HCT116 (cell line): Measurements from ENCODE around the gene TSPAN13. TPM values are rescaled to one million over a fixed set of nuclear protein-coding genes. Genes with fewer than 3 reads are reported as not detected.

ENCODE experiments used
- ATAC-seq: fragments of 200-7000 bp; cut with Tn5 transposase; 2 replicates; pipeline ENCODE4 v1.9.1; 2020; ENCODE audit warnings: mild to moderate bottlenecking, moderate library complexity
- BruUV-seq: library from RNA; stranded (reverse); fragments of 400-500 nt; replicated peaks from 2 replicates; lab custom pipeline; 2021; lab: Mats Ljungman, UMichigan
- CTCF ChIA-PET: fragments of 300-600 bp; sonication (Branson Sonifier 250); formaldehyde crosslinking; loops from one replicate; lab custom pipeline; 2021; ENCODE audit warnings: antibody characterized with exemption; lab: Charles Lee
- POLR2A ChIA-PET: fragments of 300-600, 350-600 bp; sonication (Branson Sonifier 250); formaldehyde crosslinking; loops from one replicate; lab custom pipeline; 2021; ENCODE audit warnings: antibody characterized with exemption; lab: Charles Lee
- RAD21 ChIA-PET, 2 experiments: fragments of 300-600 bp; sonication (Branson Sonifier 250); formaldehyde crosslinking; loops; one replicate each; lab custom pipeline; 2023; ENCODE audit warnings: low total read pairs in 2 of 2; ENCODE audit not compliant: uncharacterized antibody in 2 of 2, unreplicated experiment in 2 of 2, low non-redundant PET in 1 of 2; lab: Charles Lee
- DNase-seq: peaks from one replicate; pipeline ENCODE4 v3.0.0-alpha.2; 2010; ENCODE audit warnings: low read depth, low spot score
- H2AFZ ChIP-seq: fragments of 200-600 bp; shearing (Covaris generic), sonication (generic); 2 replicates; pipeline ENCODE4 v1.6.1; 2017; ENCODE audit warnings: low read depth, mixed run types, mixed read lengths, antibody characterized with exemption, low read length; ENCODE audit not compliant: poor library complexity, severe bottlenecking
- H3K27ac ChIP-seq: 2 replicates; pipeline ENCODE4 v1.5.1; 2012; ENCODE audit warnings: low read depth, low read length
- H3K27me3 ChIP-seq: fragments of 200-600 bp; sonication (generic); 2 replicates; pipeline ENCODE4 v1.6.1; 2016; ENCODE audit warnings: mixed run types, low read length, mixed read lengths; ENCODE audit not compliant: insufficient read depth
- H3K36me3 ChIP-seq, 2 experiments: fragments of 200-500 bp in 1 of 2; fragments of 200-600 bp in 1 of 2; sonication (Bioruptor generic) in 1 of 2; sonication (generic) in 1 of 2; 2 replicates each; pipeline versions ENCODE4 v1.5.1 to v1.6.1; 2014 to 2016; ENCODE audit warnings: low read length in 2 of 2, inconsistent platforms in 1 of 2, mixed read lengths in 1 of 2, mixed run types in 1 of 2; ENCODE audit not compliant: insufficient read depth in 2 of 2, control insufficient read depth in 1 of 2
- H3K4me1 ChIP-seq, 2 experiments: fragments of 200-600 bp in 1 of 2; sonication (generic) in 1 of 2; 2 replicates each; pipeline versions ENCODE4 v1.5.1 to v1.6.1; 2012 to 2017; ENCODE audit warnings: low read length in 2 of 2, inconsistent platforms in 1 of 2, mild to moderate bottlenecking in 1 of 2, mixed read lengths in 1 of 2, mixed run types in 1 of 2, moderate library complexity in 1 of 2; ENCODE audit not compliant: insufficient read depth in 2 of 2, control insufficient read depth in 1 of 2
- H3K4me2 ChIP-seq: fragments of 200-600 bp; sonication (generic); 2 replicates; pipeline ENCODE4 v1.6.1; 2017; ENCODE audit warnings: mixed run types, low read length, mixed read lengths
- H3K4me3 ChIP-seq, 2 experiments: fragments of 200-600 bp in 1 of 2; sonication (generic) in 1 of 2; replicated peaks in 1 of 2; 2 replicates each; pipeline ENCODE4 v1.5.1; 2011 to 2016; ENCODE audit warnings: low read length in 2 of 2, control low read depth in 1 of 2, low read depth in 1 of 2, mild to moderate bottlenecking in 1 of 2, mixed read lengths in 1 of 2, mixed run types in 1 of 2
- H3K79me2 ChIP-seq: fragments of 200-600 bp; sonication (generic); 2 replicates; pipeline ENCODE4 v1.6.1; 2017; ENCODE audit warnings: mild to moderate bottlenecking, mixed run types, low read length, moderate library complexity, mixed read lengths; ENCODE audit not compliant: insufficient read depth
- H3K9ac ChIP-seq: fragments of 200-600 bp; sonication (generic); 2 replicates; pipeline ENCODE4 v1.6.1; 2016; ENCODE audit warnings: low read length, mixed read lengths
- H3K9me2 ChIP-seq: fragments of 200-600 bp; sonication (generic), shearing (Covaris generic); 2 replicates; pipeline ENCODE4 v1.6.1; 2017; ENCODE audit warnings: mixed run types, mild to moderate bottlenecking, moderate library complexity; ENCODE audit not compliant: insufficient read depth
- H3K9me3 ChIP-seq, 2 experiments: fragments of 200-500 bp in 1 of 2; fragments of 200-600 bp in 1 of 2; sonication (Bioruptor generic) in 1 of 2; sonication (generic) in 1 of 2; 2 replicates each; pipeline ENCODE4 v1.6.1; 2014 to 2017; ENCODE audit warnings: low read length in 2 of 2, mixed read lengths in 2 of 2, inconsistent platforms in 1 of 2, low read depth in 1 of 2, mild to moderate bottlenecking in 1 of 2, mixed run types in 1 of 2, moderate library complexity in 1 of 2; ENCODE audit not compliant: control insufficient read depth in 1 of 2, insufficient read depth in 1 of 2
- H4K20me1 ChIP-seq: fragments of 200-600 bp; sonication (generic), shearing (Covaris generic); 2 replicates; pipeline ENCODE4 v1.6.1; 2017; ENCODE audit warnings: mixed run types, mild to moderate bottlenecking, moderate library complexity; ENCODE audit not compliant: insufficient read depth
- CBX3 ChIP-seq: IDR thresholded peaks from 2 replicates; pipeline ENCODE4 v1.6.1; 2012; ENCODE audit warnings: low read depth
- CEBPB ChIP-seq: IDR thresholded peaks from 2 replicates; pipeline ENCODE4 v1.6.1; 2012; ENCODE audit warnings: low read depth
- EGR1 ChIP-seq: IDR thresholded peaks from 2 replicates; pipeline ENCODE4 v1.6.1; 2012; ENCODE audit warnings: low read depth
- ELF1 ChIP-seq: IDR thresholded peaks from 2 replicates; pipeline ENCODE4 v1.6.1; 2012; ENCODE audit warnings: low read depth, borderline replicate concordance
- EZH2 ChIP-seq: fragments of 200-600 bp; sonication (generic); IDR thresholded peaks from 2 replicates; pipeline ENCODE4 v1.6.1; 2017; ENCODE audit warnings: antibody characterized with exemption, mixed run types
- EZH2phosphoT487 ChIP-seq: fragments of 200-600 bp; IDR thresholded peaks from 2 replicates; pipeline ENCODE4 v1.6.1; 2018; ENCODE audit warnings: antibody characterized with exemption, borderline replicate concordance
- FOSL1 ChIP-seq: IDR thresholded peaks from 2 replicates; pipeline ENCODE4 v1.6.1; 2012; ENCODE audit warnings: low read depth
- POLR2A ChIP-seq: IDR thresholded peaks from 2 replicates; pipeline ENCODE4 v1.7.0; 2011; ENCODE audit warnings: borderline replicate concordance; ENCODE audit not compliant: insufficient read depth, insufficient read length; ENCODE audit errors: extremely low read depth
- RAD21 ChIP-seq: IDR thresholded peaks from 2 replicates; pipeline ENCODE4 v1.6.1; 2012; ENCODE audit warnings: low read depth, mild to moderate bottlenecking
- SIN3A ChIP-seq: IDR thresholded peaks from 2 replicates; pipeline ENCODE4 v1.6.1; 2012; ENCODE audit warnings: low read depth
- SRF ChIP-seq: IDR thresholded peaks from 2 replicates; pipeline ENCODE4 v1.6.1; 2012; ENCODE audit warnings: low read depth
- TCF7L2 ChIP-seq: IDR thresholded peaks from 2 replicates; pipeline ENCODE4 v1.7.0; 2011; ENCODE audit warnings: borderline replicate concordance, inconsistent platforms; ENCODE audit not compliant: insufficient read depth, insufficient read length; ENCODE audit errors: extremely low read depth
- YY1 ChIP-seq: IDR thresholded peaks from 2 replicates; pipeline ENCODE4 v1.6.1; 2011; ENCODE audit warnings: low read length, low read depth, moderate library complexity, mild to moderate bottlenecking; ENCODE audit not compliant: insufficient replicate concordance; ENCODE audit errors: extremely low read depth
- ZBTB33 ChIP-seq: IDR thresholded peaks from 2 replicates; pipeline ENCODE4 v1.6.1; 2011; ENCODE audit warnings: mild to moderate bottlenecking, low read length, moderate library complexity; ENCODE audit not compliant: insufficient replicate concordance; ENCODE audit errors: extremely low read depth
- ZFX ChIP-seq: fragments of 450-650 bp; IDR thresholded peaks from 2 replicates; pipeline ENCODE4 v1.6.1; 2017
- ZNF274 ChIP-seq: fragments of 200-500 bp; sonication (Bioruptor generic); IDR thresholded peaks from 2 replicates; pipeline ENCODE4 v1.6.1; 2014; ENCODE audit warnings: mild to moderate bottlenecking, low read depth, low read length, inconsistent platforms
- intact Hi-C: fragments of 100-400 bp; cut with micrococcal nuclease; formaldehyde crosslinking; loops from 2 replicates; pipeline ENCODE4 v1.10.0; 2022
- total RNA-seq: library from RNA; stranded (reverse); gene quantifications from one replicate; pipeline ENCODE4 v1.2.1, GENCODE V29; 2021; ENCODE audit not compliant: unreplicated experiment
- TF ChIP-seq, protein P1 (sequence below): IDR thresholded peaks from 2 replicates; pipeline ENCODE4 v1.6.1; 2012
- TF ChIP-seq, protein P2 (sequence below): IDR thresholded peaks from 2 replicates; pipeline ENCODE4 v1.6.1; 2012
- TF ChIP-seq, protein P3 (sequence below): IDR thresholded peaks from 2 replicates; pipeline ENCODE4 v1.6.1; 2012; ENCODE audit warnings: low read depth
- TF ChIP-seq, protein P4 (sequence below), 3 experiments: fragments of 200-600 bp in 1 of 3; sonication (generic) in 1 of 3; IDR thresholded peaks in 2 of 3; conservative IDR thresholded peaks in 1 of 3; 2 replicates each; pipeline ENCODE4 v1.5.1; 2012 to 2017; ENCODE audit warnings: low read depth in 2 of 3, low read length in 2 of 3, antibody characterized with exemption in 1 of 3, borderline replicate concordance in 1 of 3, control low read depth in 1 of 3, mild to moderate bottlenecking in 1 of 3, mixed read lengths in 1 of 3, mixed run types in 1 of 3, moderate library complexity in 1 of 3; ENCODE audit not compliant: insufficient read depth in 1 of 3

TSPAN13 gene
- total RNA-seq, 1 experiment from 2014 or later = 18.5 TPM

- ChIA-PET POLR2A (no interaction called here), CTCF (no interaction called here), RAD21 (no interaction called here)
- TF ChIP-seq EZH2 (no peak), EZH2phosphoT487 (no peak), ZFX (no peak), EGR1 (no peak), SRF (no peak), POLR2A (no peak), CBX3 (no peak), ELF1 (no peak), SIN3A (no peak), CEBPB (no peak), RAD21 (no peak), ZNF274 (no peak), ZBTB33 (no peak), FOSL1 (no peak), TCF7L2 (no peak), YY1 (no peak)
- TF ChIP-seq, protein P1, sequence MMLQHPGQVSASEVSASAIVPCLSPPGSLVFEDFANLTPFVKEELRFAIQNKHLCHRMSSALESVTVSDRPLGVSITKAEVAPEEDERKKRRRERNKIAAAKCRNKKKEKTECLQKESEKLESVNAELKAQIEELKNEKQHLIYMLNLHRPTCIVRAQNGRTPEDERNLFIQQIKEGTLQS = no peak
- TF ChIP-seq, protein P2, sequence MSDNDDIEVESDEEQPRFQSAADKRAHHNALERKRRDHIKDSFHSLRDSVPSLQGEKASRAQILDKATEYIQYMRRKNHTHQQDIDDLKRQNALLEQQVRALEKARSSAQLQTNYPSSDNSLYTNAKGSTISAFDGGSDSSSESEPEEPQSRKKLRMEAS = no peak
- TF ChIP-seq, protein P3, sequence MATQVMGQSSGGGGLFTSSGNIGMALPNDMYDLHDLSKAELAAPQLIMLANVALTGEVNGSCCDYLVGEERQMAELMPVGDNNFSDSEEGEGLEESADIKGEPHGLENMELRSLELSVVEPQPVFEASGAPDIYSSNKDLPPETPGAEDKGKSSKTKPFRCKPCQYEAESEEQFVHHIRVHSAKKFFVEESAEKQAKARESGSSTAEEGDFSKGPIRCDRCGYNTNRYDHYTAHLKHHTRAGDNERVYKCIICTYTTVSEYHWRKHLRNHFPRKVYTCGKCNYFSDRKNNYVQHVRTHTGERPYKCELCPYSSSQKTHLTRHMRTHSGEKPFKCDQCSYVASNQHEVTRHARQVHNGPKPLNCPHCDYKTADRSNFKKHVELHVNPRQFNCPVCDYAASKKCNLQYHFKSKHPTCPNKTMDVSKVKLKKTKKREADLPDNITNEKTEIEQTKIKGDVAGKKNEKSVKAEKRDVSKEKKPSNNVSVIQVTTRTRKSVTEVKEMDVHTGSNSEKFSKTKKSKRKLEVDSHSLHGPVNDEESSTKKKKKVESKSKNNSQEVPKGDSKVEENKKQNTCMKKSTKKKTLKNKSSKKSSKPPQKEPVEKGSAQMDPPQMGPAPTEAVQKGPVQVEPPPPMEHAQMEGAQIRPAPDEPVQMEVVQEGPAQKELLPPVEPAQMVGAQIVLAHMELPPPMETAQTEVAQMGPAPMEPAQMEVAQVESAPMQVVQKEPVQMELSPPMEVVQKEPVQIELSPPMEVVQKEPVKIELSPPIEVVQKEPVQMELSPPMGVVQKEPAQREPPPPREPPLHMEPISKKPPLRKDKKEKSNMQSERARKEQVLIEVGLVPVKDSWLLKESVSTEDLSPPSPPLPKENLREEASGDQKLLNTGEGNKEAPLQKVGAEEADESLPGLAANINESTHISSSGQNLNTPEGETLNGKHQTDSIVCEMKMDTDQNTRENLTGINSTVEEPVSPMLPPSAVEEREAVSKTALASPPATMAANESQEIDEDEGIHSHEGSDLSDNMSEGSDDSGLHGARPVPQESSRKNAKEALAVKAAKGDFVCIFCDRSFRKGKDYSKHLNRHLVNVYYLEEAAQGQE = no peak
- TF ChIP-seq, protein P4, sequence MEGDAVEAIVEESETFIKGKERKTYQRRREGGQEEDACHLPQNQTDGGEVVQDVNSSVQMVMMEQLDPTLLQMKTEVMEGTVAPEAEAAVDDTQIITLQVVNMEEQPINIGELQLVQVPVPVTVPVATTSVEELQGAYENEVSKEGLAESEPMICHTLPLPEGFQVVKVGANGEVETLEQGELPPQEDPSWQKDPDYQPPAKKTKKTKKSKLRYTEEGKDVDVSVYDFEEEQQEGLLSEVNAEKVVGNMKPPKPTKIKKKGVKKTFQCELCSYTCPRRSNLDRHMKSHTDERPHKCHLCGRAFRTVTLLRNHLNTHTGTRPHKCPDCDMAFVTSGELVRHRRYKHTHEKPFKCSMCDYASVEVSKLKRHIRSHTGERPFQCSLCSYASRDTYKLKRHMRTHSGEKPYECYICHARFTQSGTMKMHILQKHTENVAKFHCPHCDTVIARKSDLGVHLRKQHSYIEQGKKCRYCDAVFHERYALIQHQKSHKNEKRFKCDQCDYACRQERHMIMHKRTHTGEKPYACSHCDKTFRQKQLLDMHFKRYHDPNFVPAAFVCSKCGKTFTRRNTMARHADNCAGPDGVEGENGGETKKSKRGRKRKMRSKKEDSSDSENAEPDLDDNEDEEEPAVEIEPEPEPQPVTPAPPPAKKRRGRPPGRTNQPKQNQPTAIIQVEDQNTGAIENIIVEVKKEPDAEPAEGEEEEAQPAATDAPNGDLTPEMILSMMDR (IDR thresholded peaks at IDR 0.05 in 2 of 3, conservative IDR thresholded peaks at IDR 0.05 in 1 of 3; ENCODE audit: borderline replicate concordance in 1 of 3, insufficient read depth in 1 of 3, low read depth in 2 of 3, low read length in 2 of 3) = no peak
- ATAC-seq (no peak), DNase-seq (no peak)
- Histone ChIP-seq H3K4me2 (no peak overlapping the region), H3K27me3 (no peaks in the 10 kb centered on the region), H3K9ac (no peak overlapping the region), H3K36me3 (no peaks in the 10 kb centered on the region; a peak in 1 of 4 replicates), H4K20me1 (no peaks in the 10 kb centered on the region), H3K4me1 (no peaks in the 10 kb centered on the region), H2AFZ (no peak overlapping the region), H3K9me2 (no peaks in the 10 kb centered on the region), H3K4me3 (no peak overlapping the region), H3K27ac (no peak overlapping the region), H3K79me2 (no peaks in the 10 kb centered on the region), H3K9me3 (no peaks in the 10 kb centered on the region)
- intact Hi-C loops = no loop called here
- no TSS peak for BruUV-seq
Measured at GRCh38 chr7:16786257-16786656, 32.7 kb downstream of the TSPAN13 start.
